Naive B cell (primary cell): ENCODE measurements around the gene MINDY2. TPM values are rescaled to one million over a fixed set of nuclear protein-coding genes. Genes with fewer than 3 reads are reported as not detected.

Experiments
- ATAC-seq, 2 donors: fragments of 150-1000 bp; cut with Tn5 transposase; 2 replicates each; pipeline ENCODE4 v1.10.0; 2021; ENCODE audit warnings: low read depth in 2 of 2, mild to moderate bottlenecking in 2 of 2, moderate library complexity in 2 of 2
- DNase-seq: peaks from one replicate; pipeline ENCODE4 v3.0.0; 2022
- H3K27ac Mint-ChIP-seq, 6 donors: one replicate each; pipeline ENCODE4 v1.8.0; 2020 to 2022; ENCODE audit warnings: mild to moderate bottlenecking in 6 of 6, mixed read lengths in 6 of 6, moderate library complexity in 5 of 6, inconsistent platforms in 2 of 6
- H3K27me3 Mint-ChIP-seq, 3 donors: one replicate each; pipeline ENCODE4 v1.8.0; 2021 to 2022; ENCODE audit warnings: mixed read lengths in 3 of 3, mild to moderate bottlenecking in 1 of 3
- H3K36me3 Mint-ChIP-seq, 2 donors: one replicate each; pipeline ENCODE4 v1.8.0; 2020 to 2022; ENCODE audit warnings: mixed read lengths in 2 of 2, inconsistent platforms in 1 of 2, mild to moderate bottlenecking in 1 of 2
- H3K4me1 Mint-ChIP-seq, 3 donors: one replicate each; pipeline ENCODE4 v1.8.0; 2020 to 2022; ENCODE audit warnings: mixed read lengths in 3 of 3, inconsistent platforms in 1 of 3, mild to moderate bottlenecking in 1 of 3, moderate library complexity in 1 of 3
- H3K4me3 Mint-ChIP-seq, 8 donors: one replicate each; pipeline ENCODE4 v1.8.0; 2020 to 2022; ENCODE audit warnings: mild to moderate bottlenecking in 8 of 8, mixed read lengths in 8 of 8, moderate library complexity in 8 of 8, inconsistent platforms in 2 of 8
- H3K9me3 Mint-ChIP-seq, 7 donors: one replicate each; pipeline ENCODE4 v1.8.0; 2020 to 2022; ENCODE audit warnings: mixed read lengths in 7 of 7, mild to moderate bottlenecking in 5 of 7, inconsistent platforms in 2 of 7, moderate library complexity in 1 of 7
- polyA plus RNA-seq, 6 donors: library from polyadenylated mRNA; unstranded; fragments of 300-500 nt; fragmentation: Illumina TruSeq; gene quantifications; one replicate each; pipeline ENCODE4 v1.2.3, GENCODE V29; 2021; ENCODE audit warnings: low read depth in 6 of 6

Gene MINDY2
- polyA plus RNA-seq, 6 donors from 2014 or later: 6.3 to 20.2 (median 12.1) TPM

DNA sequence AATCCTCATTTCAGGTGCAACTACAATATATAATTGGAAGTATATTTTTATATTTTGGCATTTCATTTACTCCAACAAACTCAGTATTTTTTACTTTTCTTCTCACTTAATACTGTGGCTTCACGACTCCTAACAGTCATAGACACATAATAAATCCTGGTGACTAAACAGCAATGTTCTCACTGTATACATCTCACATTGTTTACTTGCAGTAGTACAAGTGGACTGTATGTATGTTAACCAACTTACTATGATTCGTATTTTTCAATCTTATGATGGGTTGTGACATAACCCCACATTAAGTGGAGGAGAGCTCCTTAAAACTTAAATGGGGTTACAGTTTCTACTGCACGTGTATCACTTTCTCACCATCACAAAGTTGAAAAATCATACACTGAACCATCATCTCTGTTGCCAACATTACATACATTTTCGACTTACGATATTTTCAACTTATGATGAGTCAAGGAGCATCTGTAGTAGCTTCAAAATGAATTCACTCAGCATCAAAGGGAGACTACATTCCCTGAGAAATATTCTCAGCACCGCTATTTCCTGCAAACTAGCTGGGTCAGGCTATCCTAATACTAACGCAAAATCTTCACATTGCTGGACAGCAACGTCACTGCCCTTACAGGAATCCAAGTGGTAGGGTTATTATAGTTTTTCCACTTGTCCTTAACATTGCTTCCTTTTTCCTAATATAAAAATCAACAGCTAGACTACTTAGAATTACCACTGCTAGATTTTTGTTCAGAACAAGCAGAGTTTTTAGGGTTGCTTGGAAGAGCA lies 28.9 kb upstream of the MINDY2 start:
- ATAC-seq (no peak), DNase-seq (no peak)
- no peak overlapping the region for H3K4me3 Mint-ChIP-seq
- H3K27me3 Mint-ChIP-seq: no peaks in the 10 kb centered on the region
- H3K9me3 Mint-ChIP-seq: no peaks in the 10 kb centered on the region
- no peaks in the 10 kb centered on the region for H3K36me3 Mint-ChIP-seq
- H3K27ac Mint-ChIP-seq: peak overlapping the region in 3 of 6 donors; percentile 9 to 57 (median 33)
- H3K4me1 Mint-ChIP-seq: peaks cover 57 to 85% (median 76%) of the 10 kb centered on the region in 3 donors

DNA sequence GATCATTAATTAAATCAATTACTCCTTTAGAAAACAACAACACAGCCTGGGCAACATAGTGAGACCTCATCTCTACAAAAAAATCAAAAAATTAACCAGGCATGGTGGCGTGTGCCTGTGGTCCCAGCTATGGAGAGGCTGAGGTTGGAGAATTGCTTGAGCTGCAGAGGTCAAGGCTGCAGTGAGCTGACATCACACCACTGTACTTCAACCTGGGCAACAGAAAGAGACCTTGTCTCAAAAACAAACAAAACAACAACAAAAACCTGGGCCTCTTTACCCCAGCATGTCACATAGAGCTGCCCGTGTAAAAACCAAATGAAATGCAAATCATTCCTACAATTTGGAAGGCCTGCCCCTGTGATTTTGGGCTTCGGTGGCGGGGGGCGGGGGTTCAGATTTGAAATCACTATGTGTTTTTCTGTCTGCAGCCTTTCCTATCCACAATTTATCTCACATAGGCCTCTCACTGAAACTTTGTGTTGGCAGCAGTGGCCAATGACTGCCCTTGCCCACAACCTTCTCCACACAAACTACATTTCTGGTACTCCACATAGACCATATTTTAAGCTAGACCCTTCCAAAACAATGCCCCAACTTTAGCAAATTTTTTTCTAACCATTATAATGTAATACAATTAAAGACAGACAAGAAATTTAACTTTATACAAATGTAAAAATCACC lies 28.1 kb upstream of the MINDY2 start:
- no peaks in the 10 kb centered on the region for H3K27me3 Mint-ChIP-seq
- no peak for ATAC-seq
- H3K4me3 Mint-ChIP-seq: peak overlapping the region in 3 of 8 donors; percentile 19 to 66 (median 32)
- peaks cover 56 to 87% (median 76%) of the 10 kb centered on the region in 3 donors for H3K4me1 Mint-ChIP-seq
- no peak for DNase-seq
- no peaks in the 10 kb centered on the region for H3K36me3 Mint-ChIP-seq
- H3K27ac Mint-ChIP-seq: peak overlapping the region in 1 of 6 donors; percentile 12
- H3K9me3 Mint-ChIP-seq: no peaks in the 10 kb centered on the region

DNA sequence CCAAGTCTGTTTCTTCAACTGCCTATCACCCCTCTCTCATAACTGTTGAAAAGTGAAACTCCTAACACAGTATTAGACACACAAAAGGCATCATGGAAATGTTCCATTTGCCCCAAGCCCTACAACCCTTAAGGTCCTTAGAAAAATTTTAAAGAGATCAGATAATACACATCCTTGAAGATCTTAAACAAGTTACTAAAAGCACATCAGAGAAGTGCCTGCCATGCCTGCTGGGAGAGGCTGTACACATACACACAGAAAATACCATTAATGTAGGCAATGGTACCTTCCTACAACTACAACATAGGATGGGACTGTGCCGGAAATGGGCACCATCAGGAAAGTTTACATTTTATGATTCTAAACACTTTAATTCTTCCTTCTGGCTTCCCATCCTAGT lies 24.9 kb upstream of the MINDY2 start:
- H3K4me3 Mint-ChIP-seq: peak overlapping the region in 4 of 8 donors; percentile 1 to 81 (median 20)
- ATAC-seq (no peak), DNase-seq (no peak)
- H3K27me3 Mint-ChIP-seq: no peaks in the 10 kb centered on the region
- H3K9me3 Mint-ChIP-seq: no peaks in the 10 kb centered on the region
- H3K4me1 Mint-ChIP-seq: peaks cover 52 to 79% (median 70%) of the 10 kb centered on the region in 3 donors
- H3K27ac Mint-ChIP-seq: peak overlapping the region in 1 of 6 donors; percentile 3
- H3K36me3 Mint-ChIP-seq: peaks cover 0 to 8% of the 10 kb centered on the region in 2 donors

DNA sequence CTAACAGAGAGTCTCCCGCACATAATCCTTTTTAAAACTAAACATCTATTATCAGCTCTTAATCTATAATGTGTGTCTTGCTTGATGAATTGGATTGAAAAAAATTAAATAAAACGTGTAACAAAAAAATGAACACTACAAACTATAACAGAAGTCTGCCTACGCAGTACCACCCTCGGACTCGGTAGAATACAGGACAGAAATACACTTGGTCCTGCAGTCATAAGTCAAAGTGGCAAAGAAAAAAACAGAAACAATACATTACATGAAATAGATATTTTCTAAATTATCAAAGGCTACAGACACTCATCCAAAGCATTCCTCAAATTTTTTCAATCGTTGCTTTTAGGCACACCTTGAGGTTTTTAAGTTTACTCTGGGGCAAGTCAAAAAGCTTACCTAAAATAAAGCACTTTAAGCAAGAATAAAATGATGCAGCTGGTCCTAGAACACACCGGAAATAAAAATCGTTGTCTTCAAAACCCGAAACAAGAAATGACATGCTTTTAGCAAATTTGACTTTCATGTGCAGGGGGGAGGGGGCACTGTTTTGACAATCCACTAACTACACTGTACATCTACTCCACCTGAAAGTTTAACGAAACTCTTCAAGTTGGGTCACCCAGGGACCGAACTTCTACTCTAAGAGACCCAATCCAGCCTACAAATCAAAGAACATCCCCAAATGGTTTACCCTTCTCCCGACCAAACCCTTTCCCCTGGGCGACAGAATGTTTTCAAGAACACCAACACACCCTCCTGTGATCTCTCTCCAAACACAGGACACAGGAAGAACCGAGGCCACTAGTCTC lies 22.9 kb upstream of the MINDY2 start:
- Mint-ChIP-seq H3K4me3 (peak overlapping the region; percentile 92 to 99 (median 96)), H3K27ac (peak overlapping the region; percentile 94 to 99 (median 96)), H3K9me3 (no peaks in the 10 kb centered on the region), H3K4me1 (peaks cover 33 to 59% (median 49%) of the 10 kb centered on the region in 3 donors), H3K36me3 (peaks cover 0 to 8% of the 10 kb centered on the region in 2 donors), H3K27me3 (no peaks in the 10 kb centered on the region)
- DNase-seq (peak; percentile 43), ATAC-seq (no peak)

DNA sequence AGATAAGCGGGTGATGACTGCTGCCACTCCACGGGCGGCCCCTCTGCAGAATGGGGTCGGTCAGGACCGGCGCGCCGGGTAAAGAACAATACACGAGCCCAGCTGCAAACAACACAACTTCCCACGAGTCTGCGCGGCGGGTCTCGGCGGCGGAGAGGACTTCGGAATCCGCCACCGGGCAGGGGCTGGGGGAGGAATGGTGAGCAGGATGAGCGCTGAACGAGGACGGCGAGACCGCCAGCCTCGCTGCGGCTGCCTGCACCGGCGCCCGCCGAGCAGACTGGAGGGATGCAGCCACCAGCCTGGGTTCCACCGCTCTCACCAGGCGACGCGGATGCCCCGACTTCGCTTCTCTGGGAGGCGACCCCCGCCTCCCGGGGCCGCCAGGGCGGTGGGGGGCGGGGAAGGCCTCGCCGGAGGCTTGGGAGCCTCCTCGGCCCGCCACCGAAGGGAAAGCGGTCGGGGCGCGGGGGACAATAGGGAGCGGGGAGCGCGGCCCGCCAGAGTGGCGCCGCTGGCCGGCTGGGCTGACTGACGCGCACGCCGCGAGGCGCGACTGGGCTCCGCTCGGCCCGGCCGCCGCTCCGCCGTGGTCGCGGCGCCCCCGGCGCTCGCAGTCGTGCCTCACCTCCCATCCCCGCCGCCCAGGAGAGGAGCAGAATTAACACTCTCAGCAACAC lies 22.1 kb upstream of the MINDY2 start:
- peak; percentile 26 to 28 for ATAC-seq
- H3K9me3 Mint-ChIP-seq: no peaks in the 10 kb centered on the region
- peaks cover 29 to 52% (median 48%) of the 10 kb centered on the region in 3 donors for H3K4me1 Mint-ChIP-seq
- peaks cover 0 to 8% of the 10 kb centered on the region in 2 donors for H3K36me3 Mint-ChIP-seq
- no peaks in the 10 kb centered on the region for H3K27me3 Mint-ChIP-seq
- peak overlapping the region; percentile 94 to 99 (median 97) for H3K4me3 Mint-ChIP-seq
- peak overlapping the region; percentile 94 to 99 (median 96) for H3K27ac Mint-ChIP-seq
- peak; percentile 47 for DNase-seq

DNA sequence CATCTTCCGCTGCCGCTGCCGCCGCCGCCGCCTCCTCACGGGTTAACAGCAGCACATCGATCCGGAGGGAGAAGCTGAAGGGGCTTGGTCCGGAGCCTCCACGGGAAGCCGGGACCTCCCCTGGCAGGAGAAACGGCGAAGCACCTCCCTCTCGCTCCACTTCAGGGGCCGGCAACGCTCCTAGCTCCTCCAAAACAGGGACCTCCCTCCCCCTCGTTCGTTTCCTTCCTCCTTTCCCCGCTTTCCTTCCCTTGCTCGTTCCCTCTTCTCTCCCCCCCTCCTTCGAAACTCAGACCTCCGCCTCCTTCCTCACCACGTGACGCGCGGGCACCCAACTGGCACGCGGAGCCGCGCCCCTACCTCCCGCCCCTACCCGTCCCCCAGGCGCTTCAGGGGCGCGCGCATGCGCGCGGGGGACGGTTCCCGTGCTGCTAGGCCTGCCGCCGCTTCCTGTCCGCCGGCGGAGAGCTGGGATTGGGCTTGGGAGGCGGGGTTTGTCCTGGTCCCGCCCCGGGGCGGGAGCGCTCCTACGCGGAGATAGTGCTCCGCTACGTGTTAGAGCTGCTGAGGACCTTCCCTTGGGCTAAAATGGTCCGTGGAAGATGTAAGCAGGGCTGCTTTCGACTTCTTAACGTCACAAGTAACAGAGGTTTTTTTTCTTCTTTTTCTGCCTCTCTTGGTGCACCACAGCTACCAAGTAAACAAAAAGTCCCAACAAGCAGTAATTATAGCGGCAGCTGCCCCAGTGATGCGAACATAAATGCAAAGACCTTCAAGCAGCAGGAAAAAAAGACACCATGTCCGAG lies 21.4 kb upstream of the MINDY2 start, which contains the start of gene ADAM10:
ADAM10 (minus strand) TSS at position 176 of the 806 bp plus-strand sequence; CDS start at position 3, 173 bp downstream.
- Mint-ChIP-seq H3K9me3 (no peaks in the 10 kb centered on the region), H3K27ac (peak within 1 kb of the TSS; percentile 94 to 99 (median 96)), H3K4me1 (peaks cover 27 to 45% (median 45%) of the 10 kb centered on the region in 3 donors), H3K4me3 (peak within 1 kb of the TSS; percentile 94 to 99 (median 97)), H3K36me3 (peaks cover 0 to 8% of the 10 kb centered on the region in 2 donors), H3K27me3 (no peaks in the 10 kb centered on the region)
- ATAC-seq (peak; percentile 83 to 86), DNase-seq (peak; percentile 92)

DNA sequence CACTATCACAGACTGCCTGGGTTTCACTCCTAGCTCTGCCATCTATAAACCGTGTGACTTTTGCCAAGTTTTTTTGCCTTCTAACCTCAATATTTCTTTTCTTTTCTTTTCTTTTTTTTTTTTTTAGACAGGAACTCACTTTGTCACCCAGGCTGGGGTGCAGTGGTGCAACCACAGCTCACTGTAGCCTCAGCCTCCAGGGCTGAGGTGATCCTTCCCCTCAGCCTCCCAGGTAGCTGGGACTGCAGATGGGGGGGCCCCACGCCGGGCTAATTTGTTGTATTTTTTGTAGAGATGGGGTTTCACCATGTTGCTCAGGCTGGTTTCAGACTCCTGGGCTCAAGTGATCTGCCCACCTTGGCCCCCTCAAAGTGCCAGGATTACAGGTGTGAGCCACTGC lies 18.4 kb upstream of the MINDY2 start:
- Mint-ChIP-seq H3K4me1 (peaks cover 19 to 22% (median 20%) of the 10 kb centered on the region in 3 donors), H3K27me3 (no peaks in the 10 kb centered on the region), H3K27ac (no peak overlapping the region), H3K36me3 (peaks cover 0 to 8% of the 10 kb centered on the region in 2 donors), H3K4me3 (no peak overlapping the region), H3K9me3 (no peaks in the 10 kb centered on the region)
- no peak for ATAC-seq
- no peak for DNase-seq

DNA sequence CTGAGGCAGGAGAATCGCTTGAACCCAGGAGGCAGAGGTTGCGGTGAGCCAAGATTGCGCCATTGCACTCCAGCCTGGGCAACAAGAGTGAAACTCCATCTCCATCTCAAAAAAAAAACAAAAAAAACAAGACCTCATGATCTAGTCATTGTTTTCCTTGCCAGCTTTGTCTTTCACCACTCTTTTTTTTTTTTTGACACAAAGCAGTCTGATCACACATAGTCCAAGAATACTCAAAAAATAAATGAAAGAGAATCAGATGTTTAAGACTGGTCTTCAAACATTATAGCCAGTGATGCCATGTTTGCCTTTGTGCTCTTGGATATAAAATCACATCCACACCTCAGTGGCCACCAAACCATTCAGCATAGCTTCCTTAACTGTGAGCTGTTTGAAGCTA lies 15.8 kb upstream of the MINDY2 start:
- Mint-ChIP-seq H3K36me3 (no peaks in the 10 kb centered on the region), H3K9me3 (no peaks in the 10 kb centered on the region), H3K27ac (no peak overlapping the region), H3K4me1 (peaks cover 3 to 4% (median 3%) of the 10 kb centered on the region in 3 donors), H3K4me3 (no peak overlapping the region), H3K27me3 (no peaks in the 10 kb centered on the region)
- no peak for ATAC-seq
- DNase-seq: no peak

DNA sequence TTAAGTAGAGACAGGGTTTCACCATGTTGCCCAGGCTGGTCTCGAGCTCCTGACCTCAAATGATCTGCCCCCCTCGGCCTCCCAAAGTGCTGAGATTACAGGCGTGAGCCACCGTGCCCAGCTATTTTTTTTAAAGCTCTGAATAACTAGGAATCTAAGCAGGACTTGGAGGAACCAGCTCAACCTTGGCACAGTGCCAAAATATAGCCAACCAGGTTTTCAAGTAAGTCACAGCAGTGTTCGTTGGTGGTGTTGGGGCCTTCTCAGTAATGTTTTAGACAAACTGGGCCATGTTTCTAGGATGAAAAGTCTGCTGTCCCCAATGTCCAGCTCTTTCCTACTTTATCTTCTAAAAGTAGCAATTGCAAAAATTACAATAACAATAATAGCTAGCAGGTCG lies 15.1 kb upstream of the MINDY2 start:
- Mint-ChIP-seq H3K9me3 (no peaks in the 10 kb centered on the region), H3K36me3 (no peaks in the 10 kb centered on the region), H3K4me1 (no peaks in the 10 kb centered on the region), H3K27ac (no peak overlapping the region), H3K27me3 (no peaks in the 10 kb centered on the region), H3K4me3 (no peak overlapping the region)
- DNase-seq (no peak), ATAC-seq (no peak)

DNA sequence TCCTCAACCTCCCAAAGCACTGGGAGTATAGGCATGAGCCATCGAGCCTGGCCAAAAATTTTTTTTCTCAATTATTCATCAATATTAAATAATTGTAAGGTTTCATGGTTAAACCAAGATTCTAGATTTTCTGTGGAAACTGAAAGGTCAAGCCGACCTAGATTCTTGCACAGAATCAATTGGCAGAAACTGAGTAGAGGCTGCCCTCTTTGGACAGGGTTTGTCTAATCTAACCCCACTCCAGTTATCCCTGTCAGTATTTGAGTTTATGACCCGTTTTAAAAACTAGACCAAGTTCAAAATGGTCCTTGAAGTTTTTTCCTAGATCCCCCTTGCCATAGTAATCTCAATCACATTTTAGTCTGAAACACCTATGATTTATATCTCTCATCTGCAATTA lies 13.0 kb upstream of the MINDY2 start:
- DNase-seq (no peak), ATAC-seq (no peak)
- no peaks in the 10 kb centered on the region for H3K4me1 Mint-ChIP-seq
- H3K9me3 Mint-ChIP-seq: peaks cover 0 to 4% (median 0%) of the 10 kb centered on the region in 7 donors
- H3K27ac Mint-ChIP-seq: no peak overlapping the region
- no peaks in the 10 kb centered on the region for H3K27me3 Mint-ChIP-seq
- H3K36me3 Mint-ChIP-seq: no peaks in the 10 kb centered on the region
- no peak overlapping the region for H3K4me3 Mint-ChIP-seq

DNA sequence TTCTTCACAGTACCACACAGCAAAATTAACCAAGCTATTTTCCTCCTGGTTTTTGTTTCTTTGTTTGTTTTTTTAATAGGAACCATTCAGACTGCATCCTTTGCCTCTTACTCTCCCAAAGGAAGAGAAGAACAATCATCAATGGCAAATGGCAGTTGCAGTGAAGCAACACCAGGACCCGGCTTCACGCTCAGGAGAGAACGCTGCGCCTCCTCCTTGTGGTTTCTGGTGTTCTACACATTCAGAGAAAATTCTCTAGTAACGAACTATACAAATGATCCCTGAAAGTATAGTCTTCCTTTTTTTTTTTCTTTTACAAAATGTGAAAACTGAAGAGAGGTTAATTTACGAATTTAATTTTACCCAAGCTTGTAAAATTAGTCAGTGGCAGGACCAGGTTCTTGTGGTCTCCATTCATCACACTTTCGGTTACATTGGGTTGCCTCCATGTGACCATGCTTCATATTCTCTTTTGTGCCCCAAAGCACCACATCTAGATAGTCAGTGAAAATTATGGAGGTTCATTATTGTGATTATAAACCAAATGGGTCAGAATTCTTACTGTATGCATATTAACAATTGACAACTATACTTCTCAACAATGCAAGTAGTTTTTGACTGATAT lies 10.6 kb upstream of the MINDY2 start:
- no peaks in the 10 kb centered on the region for H3K4me1 Mint-ChIP-seq
- H3K27me3 Mint-ChIP-seq: no peaks in the 10 kb centered on the region
- DNase-seq (no peak), ATAC-seq (no peak)
- H3K27ac Mint-ChIP-seq: no peak overlapping the region
- H3K9me3 Mint-ChIP-seq: peaks cover 0 to 15% (median 6%) of the 10 kb centered on the region in 7 donors
- no peak overlapping the region for H3K4me3 Mint-ChIP-seq
- H3K36me3 Mint-ChIP-seq: peaks cover 0 to 5% of the 10 kb centered on the region in 2 donors

DNA sequence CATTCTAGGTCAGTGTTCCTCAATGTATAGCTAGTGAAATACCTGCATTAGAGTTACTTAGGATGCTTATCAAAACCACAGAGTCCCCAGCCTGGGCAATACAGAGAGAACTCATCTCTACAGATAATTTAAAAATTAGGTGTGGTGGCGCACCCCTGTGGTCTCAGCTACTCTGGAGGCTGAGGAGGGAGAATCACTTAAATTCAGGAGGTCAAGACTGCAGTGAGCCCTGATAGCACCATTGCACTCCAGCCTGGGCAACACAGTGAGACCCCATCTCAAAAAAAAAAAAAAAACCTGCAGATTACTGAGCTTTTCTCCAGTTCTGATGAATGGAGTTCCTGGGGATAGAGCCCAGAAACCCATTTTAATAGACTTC lies 10.1 kb upstream of the MINDY2 start:
- Mint-ChIP-seq H3K4me1 (no peaks in the 10 kb centered on the region), H3K9me3 (peaks cover 0 to 15% (median 10%) of the 10 kb centered on the region in 7 donors), H3K36me3 (peaks cover 0 to 5% of the 10 kb centered on the region in 2 donors), H3K27me3 (no peaks in the 10 kb centered on the region), H3K27ac (no peak overlapping the region), H3K4me3 (no peak overlapping the region)
- no peak for DNase-seq
- ATAC-seq: no peak
